ENCODE results near the gene TMEM132D. TPM values are rescaled to one million over a fixed set of nuclear protein-coding genes. Genes with fewer than 3 reads are reported as not detected.
A peak's percentile ranks its signal among the peaks of the same experiment; 100 is the strongest.

TMEM132D gene
- total RNA-seq, 1 donor from 2014 or later = 16.5 TPM

DNA sequence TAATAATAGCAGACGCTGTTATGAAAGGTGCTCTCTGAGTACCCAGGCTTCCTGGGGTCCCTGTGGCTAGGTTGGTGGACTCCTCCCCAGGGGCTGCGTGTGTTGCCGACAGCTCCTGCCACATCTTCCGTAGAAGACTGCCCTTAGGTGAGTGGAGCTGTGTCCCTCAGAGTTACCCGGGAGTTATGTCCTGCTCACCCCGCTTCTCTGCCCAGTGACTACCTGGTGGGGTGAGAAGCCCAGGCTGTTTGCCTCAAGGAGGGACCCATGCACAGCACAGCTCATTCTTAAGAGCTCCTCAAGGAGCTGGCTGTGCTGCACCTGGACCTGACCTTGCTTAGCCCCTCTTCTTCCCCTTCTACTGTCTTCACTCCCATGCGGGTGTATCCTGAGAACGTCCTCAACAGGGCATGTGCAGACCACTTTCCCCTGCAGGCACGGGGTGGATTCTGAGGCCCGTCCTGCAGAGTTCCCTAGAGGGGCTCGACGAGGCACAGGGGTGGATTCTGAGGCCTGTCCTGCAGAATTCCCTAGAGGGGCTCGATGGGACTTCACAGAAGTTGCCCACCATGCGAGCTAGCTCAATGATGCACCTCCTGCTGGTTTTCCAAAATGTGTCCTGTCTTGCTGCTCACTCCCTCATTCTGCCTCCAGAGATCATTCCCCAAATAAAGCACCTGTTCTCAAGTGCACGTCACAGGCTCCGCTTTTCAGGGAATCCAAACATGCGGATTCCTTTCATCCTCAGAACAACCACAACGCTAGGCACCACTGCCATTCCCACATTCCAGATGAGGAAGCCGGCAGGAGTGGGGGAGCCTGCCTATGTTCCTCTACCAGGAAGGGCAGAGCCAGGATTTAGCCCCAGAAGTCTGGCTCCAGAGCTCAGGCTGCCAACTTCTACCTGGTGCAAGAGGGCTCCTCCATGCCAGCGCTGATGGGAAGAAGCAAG is 818.7 kb downstream of the TMEM132D start:
- Mint-ChIP-seq H3K27me3 (ENCODE audit: unreplicated experiment) (peaks cover 2% of the 10 kb centered on the region), H3K36me3 (ENCODE audit: unreplicated experiment) (no peaks in the 10 kb centered on the region), H3K9me3 (ENCODE audit: unreplicated experiment) (peaks cover 19% of the 10 kb centered on the region), H3K4me3 (ENCODE audit: unreplicated experiment) (no peak overlapping the region), H3K27ac (ENCODE audit: unreplicated experiment) (no peak overlapping the region), H3K4me1 (ENCODE audit: low read depth, unreplicated experiment) (peaks cover 5% of the 10 kb centered on the region)
- no peak for DNase-seq
- no peak for TF ChIP-seq CTCF (IDR thresholded peaks at IDR 0.05; ENCODE audit: partially characterized antibody, unreplicated experiment)

- no peak for TF ChIP-seq CTCF (IDR thresholded peaks at IDR 0.05; ENCODE audit: partially characterized antibody, unreplicated experiment)
Measured at GRCh38 chr12:129083121-129083840, 820.5 kb downstream of the TMEM132D start.

DNA sequence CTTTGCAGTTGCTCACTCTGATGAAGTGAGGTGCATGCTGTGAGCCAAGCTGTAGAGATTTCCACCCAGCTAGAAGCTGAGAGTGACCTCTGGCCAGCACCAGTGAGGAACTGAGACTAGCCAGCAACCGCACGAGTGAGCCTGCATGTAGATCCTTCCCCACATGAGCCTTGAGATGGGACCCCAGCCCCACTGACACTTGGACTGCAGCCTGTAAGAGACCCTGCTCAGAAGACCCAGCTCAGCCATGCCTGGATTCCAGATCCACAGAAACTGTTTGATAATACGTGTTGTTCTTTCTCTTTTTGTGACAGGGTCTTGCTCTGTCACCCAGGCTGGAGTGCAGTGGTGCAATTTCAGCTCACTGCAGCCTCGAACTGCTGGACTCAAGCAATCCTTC is 821.4 kb downstream of the TMEM132D start:
- DNase-seq = no peak
- Mint-ChIP-seq H3K4me1 (ENCODE audit: low read depth, unreplicated experiment) (peaks cover 5% of the 10 kb centered on the region), H3K9me3 (ENCODE audit: unreplicated experiment) (peaks cover 22% of the 10 kb centered on the region), H3K36me3 (ENCODE audit: unreplicated experiment) (peaks cover 9% of the 10 kb centered on the region), H3K27ac (ENCODE audit: unreplicated experiment) (no peak overlapping the region), H3K27me3 (ENCODE audit: unreplicated experiment) (peaks cover 5% of the 10 kb centered on the region), H3K4me3 (ENCODE audit: unreplicated experiment) (no peak overlapping the region)
- TF ChIP-seq CTCF (IDR thresholded peaks at IDR 0.05; ENCODE audit: partially characterized antibody, unreplicated experiment) = no peak

More at GRCh38 chr12:129083121-129083840, 820.5 kb downstream of the TMEM132D start:
- no peak overlapping the region for H3K4me3 Mint-ChIP-seq (ENCODE audit: unreplicated experiment)
- peaks cover 9% of the 10 kb centered on the region for H3K36me3 Mint-ChIP-seq (ENCODE audit: unreplicated experiment)
- peak overlapping the region; percentile 13 for H3K27ac Mint-ChIP-seq (ENCODE audit: unreplicated experiment)
- peaks cover 5% of the 10 kb centered on the region for H3K27me3 Mint-ChIP-seq (ENCODE audit: unreplicated experiment)
- no peak for DNase-seq
- peaks cover 20% of the 10 kb centered on the region for H3K9me3 Mint-ChIP-seq (ENCODE audit: unreplicated experiment)
- H3K4me1 Mint-ChIP-seq (ENCODE audit: low read depth, unreplicated experiment) = peaks cover 5% of the 10 kb centered on the region

DNA sequence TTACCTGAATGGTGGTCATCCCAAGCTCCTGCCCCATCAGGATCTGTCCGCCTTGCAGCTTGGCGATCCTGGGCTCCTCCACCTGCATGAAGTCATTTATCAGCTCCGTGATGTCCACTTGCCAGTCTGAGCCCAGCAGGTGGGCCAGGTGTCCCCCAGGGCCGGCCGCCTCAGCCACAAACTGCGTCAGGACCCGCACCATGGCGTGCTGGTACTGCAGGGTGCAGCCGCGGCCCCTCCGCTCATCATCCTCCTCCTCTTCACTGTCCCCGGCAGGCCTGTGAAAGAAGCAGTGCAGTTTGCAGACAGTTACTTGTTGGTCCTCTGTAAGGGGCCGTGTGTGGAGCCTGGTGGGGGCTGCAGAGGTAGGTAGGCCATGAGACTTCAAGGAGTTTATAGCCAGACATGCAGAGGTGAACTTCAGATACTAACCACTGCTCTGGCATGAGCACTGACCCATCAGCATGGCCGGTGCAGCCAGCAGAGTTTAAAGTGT is 822.0 kb downstream of the TMEM132D start:
- H3K27me3 Mint-ChIP-seq (ENCODE audit: unreplicated experiment) = peaks cover 5% of the 10 kb centered on the region
- TF ChIP-seq CTCF (IDR thresholded peaks at IDR 0.05; ENCODE audit: partially characterized antibody, unreplicated experiment) = no peak
- H3K4me3 Mint-ChIP-seq (ENCODE audit: unreplicated experiment) = no peak overlapping the region
- peaks cover 5% of the 10 kb centered on the region for H3K4me1 Mint-ChIP-seq (ENCODE audit: low read depth, unreplicated experiment)
- H3K36me3 Mint-ChIP-seq (ENCODE audit: unreplicated experiment) = peaks cover 9% of the 10 kb centered on the region
- H3K27ac Mint-ChIP-seq (ENCODE audit: unreplicated experiment) = no peak overlapping the region
- no peak for DNase-seq
- H3K9me3 Mint-ChIP-seq (ENCODE audit: unreplicated experiment) = peaks cover 18% of the 10 kb centered on the region
